Aorta (tissue), 5 donors: ENCODE results near the gene ALOX12. TPM values are rescaled to one million over a fixed set of nuclear protein-coding genes. Genes with fewer than 3 reads are reported as not detected.

ENCODE experiments used
- ATAC-seq: fragments of 200-7000 bp; cut with Tn5 transposase; one replicate; pipeline ENCODE4 v1.9.1; 2022; ENCODE audit warnings: moderate library complexity; ENCODE audit not compliant: low FRiP score
- DNase-seq, 2 donors: peaks; one replicate each; pipeline ENCODE4 v3.0.0-alpha.2; 2020
- H3K27ac ChIP-seq, 2 donors: one replicate each; pipeline ENCODE4 v1.5.1; 2013; ENCODE audit warnings: low read length in 2 of 2, mild to moderate bottlenecking in 2 of 2, moderate library complexity in 2 of 2, control low read depth in 1 of 2, inconsistent platforms in 1 of 2, low read depth in 1 of 2
- H3K27me3 ChIP-seq, 2 donors: one replicate each; pipeline ENCODE4 v1.6.1; 2013; ENCODE audit warnings: control low read depth in 1 of 2, low read length in 1 of 2, mild to moderate bottlenecking in 1 of 2, moderate library complexity in 1 of 2; ENCODE audit not compliant: insufficient read depth in 2 of 2, control insufficient read depth in 1 of 2
- H3K36me3 ChIP-seq, 2 donors: one replicate each; pipeline ENCODE4 v1.6.1; 2013; ENCODE audit warnings: control low read depth in 1 of 2, low read length in 1 of 2, mild to moderate bottlenecking in 1 of 2; ENCODE audit not compliant: insufficient read depth in 2 of 2, control insufficient read depth in 1 of 2
- H3K4me1 ChIP-seq, 2 donors: one replicate each; pipeline ENCODE4 v1.6.1; 2013; ENCODE audit warnings: low read length in 2 of 2, control low read depth in 1 of 2, mild to moderate bottlenecking in 1 of 2, moderate library complexity in 1 of 2; ENCODE audit not compliant: insufficient read depth in 2 of 2, control insufficient read depth in 1 of 2
- H3K4me3 ChIP-seq, 2 donors: one replicate each; pipeline ENCODE4 v1.5.1; 2013; ENCODE audit warnings: low read length in 2 of 2, control low read depth in 1 of 2, mild to moderate bottlenecking in 1 of 2
- H3K9me3 ChIP-seq: one replicate; pipeline ENCODE4 v1.6.1; 2013; ENCODE audit warnings: mild to moderate bottlenecking, low read length; ENCODE audit not compliant: control insufficient read depth
- WGBS, 2 donors: extraction: QIAGEN DNeasy Blood & Tissue Kit; methylation state at CpG; one replicate each; pipeline ENCODE4 v1.1.7; 2013; 5-methylcytosine and 5-hydroxymethylcytosine counted together
- intact Hi-C, 2 donors: fragments of 100-400 bp; cut with DNase I; formaldehyde crosslinking; loops; one replicate each; pipeline versions ENCODE4 v1.14.2 to v1.15.0; 2022
- polyA plus RNA-seq, 2 donors: library from polyadenylated mRNA; stranded (reverse); fragments of 200-250 nt; gene quantifications; one replicate each; pipeline ENCODE4 v1.2.3, GENCODE V29; 2013
- total RNA-seq, 2 donors: library from RNA; stranded (reverse); fragmentation: NEBNext Ultra II Directional; extraction: Animal tissue kit (Norgen Biotek cat#: 25700); gene quantifications; one replicate each; pipeline ENCODE4 v1.2.1, GENCODE V29; 2021
- donor health status: healthy with polysubstance abuse.
- donor health status: Bipolar disorder and iron deficiency.
- donor health status: DM: no; HTN: no; CAD: no.
- donor health status: DM: no; HTN: no; CAD: no.
- donor health status: DM: yes; HTN: yes; CAD: no.

The ALOX12 gene
- total and polyA plus RNA-seq, 4 donors, result not detected

- peaks cover 3 to 4% of the 10 kb centered on the region in 2 donors for H3K4me1 ChIP-seq
- no peaks in the 10 kb centered on the region for H3K36me3 ChIP-seq
- intact Hi-C loops, result no loop called here
- H3K27ac ChIP-seq, result no peak overlapping the region
- H3K4me3 ChIP-seq, result no peak overlapping the region
- no peaks in the 10 kb centered on the region for H3K9me3 ChIP-seq
- H3K27me3 ChIP-seq, result no peaks in the 10 kb centered on the region
- ATAC-seq (no peak), DNase-seq (no peak)
- WGBS, 2 donors, result 91 to 93% methylated on average over 2 of the region's 2 CpGs
Measured at GRCh38 chr17:7010523-7010922, 14.7 kb downstream of the ALOX12 start.

GRCh38 chr17:7011415-7011814 lies 15.6 kb downstream of the ALOX12 start:
- no peak for DNase-seq
- H3K9me3 ChIP-seq, result no peaks in the 10 kb centered on the region
- H3K36me3 ChIP-seq, result no peaks in the 10 kb centered on the region
- H3K4me1 ChIP-seq, result peaks cover 3 to 4% of the 10 kb centered on the region in 2 donors
- no peak for ATAC-seq
- H3K27ac ChIP-seq, result no peak overlapping the region
- H3K4me3 ChIP-seq, result peak overlapping the region; percentile 77 to 88
- 47 to 50% methylated on average over 14 of the region's 14 CpGs for WGBS, 2 donors
- H3K27me3 ChIP-seq, result no peaks in the 10 kb centered on the region
- intact Hi-C loops, result no loop called here

- intact Hi-C loops, result no loop called here
- Histone ChIP-seq H3K27ac (no peak overlapping the region), H3K27me3 (no peaks in the 10 kb centered on the region), H3K9me3 (no peaks in the 10 kb centered on the region), H3K4me1 (peaks cover 3 to 4% of the 10 kb centered on the region in 2 donors), H3K4me3 (peak overlapping the region; percentile 77 to 88), H3K36me3 (no peaks in the 10 kb centered on the region)
- DNase-seq (no peak), ATAC-seq (no peak)
- WGBS, 2 donors, result 0 to 1% methylated on average over 6 of the region's 6 CpGs
Measured at GRCh38 chr17:7011942-7012254, 16.0 kb downstream of the ALOX12 start.

GRCh38 chr17:7014261-7014994 lies 18.6 kb downstream of the ALOX12 start:
- Histone ChIP-seq H3K9me3 (no peaks in the 10 kb centered on the region), H3K27ac (peak overlapping the region; percentile 34 to 78), H3K4me1 (peaks cover 3 to 4% of the 10 kb centered on the region in 2 donors), H3K27me3 (no peaks in the 10 kb centered on the region), H3K4me3 (peak overlapping the region; percentile 20 to 23), H3K36me3 (no peaks in the 10 kb centered on the region)
- 1% methylated on average over 45 to 75 of the region's 75 CpGs for WGBS, 2 donors
- intact Hi-C loops, result no loop called here
- DNase-seq, result peak; percentile 99 to 100
- ATAC-seq, result peak; percentile 94

- DNase-seq, result peak in 1 of 2 donors; percentile 77
- intact Hi-C loops, result no loop called here
- ATAC-seq, result no peak
- Histone ChIP-seq H3K27me3 (no peaks in the 10 kb centered on the region), H3K9me3 (no peaks in the 10 kb centered on the region), H3K4me3 (peak overlapping the region; percentile 20 to 21), H3K4me1 (peaks cover 3 to 4% of the 10 kb centered on the region in 2 donors), H3K36me3 (no peaks in the 10 kb centered on the region), H3K27ac (peak overlapping the region; percentile 8 to 83)
- WGBS, 2 donors, result 9 to 12% methylated on average over 41 to 56 of the region's 56 CpGs
Measured at GRCh38 chr17:7014995-7015958, 19.4 kb downstream of the ALOX12 start.

- H3K27ac ChIP-seq, result no peak overlapping the region
- no peaks in the 10 kb centered on the region for H3K36me3 ChIP-seq
- H3K27me3 ChIP-seq, result no peaks in the 10 kb centered on the region
- DNase-seq (no peak), ATAC-seq (no peak)
- WGBS, 2 donors, result 79 to 80% methylated on average over 3 of the region's 3 CpGs
- H3K4me1 ChIP-seq, result peaks cover 0 to 3% of the 10 kb centered on the region in 2 donors
- no peak overlapping the region for H3K4me3 ChIP-seq
- no peaks in the 10 kb centered on the region for H3K9me3 ChIP-seq
- intact Hi-C loops, result no loop called here
Measured at GRCh38 chr17:7016418-7016817, 20.6 kb downstream of the ALOX12 start.

GRCh38 chr17:7016886-7017826 lies 21.3 kb downstream of the ALOX12 start:
- H3K9me3 ChIP-seq, result no peaks in the 10 kb centered on the region
- peak overlapping the region in 1 of 2 donors; percentile 85 for H3K27ac ChIP-seq
- ATAC-seq (no peak), DNase-seq (no peak)
- WGBS, 2 donors, result 65 to 71% methylated on average over 20 of the region's 20 CpGs
- no peak overlapping the region for H3K4me3 ChIP-seq
- H3K27me3 ChIP-seq, result no peaks in the 10 kb centered on the region
- no peaks in the 10 kb centered on the region for H3K36me3 ChIP-seq
- H3K4me1 ChIP-seq, result peaks cover 0 to 3% of the 10 kb centered on the region in 2 donors
- intact Hi-C loops, result no loop called here

GRCh38 chr17:7017827-7018200 lies 22.0 kb downstream of the ALOX12 start:
- 73 to 75% methylated on average over 12 of the region's 12 CpGs for whole genome bisulfite sequencing, 2 donors
- Histone ChIP-seq H3K27ac (peak overlapping the region in 1 of 2 donors; percentile 85), H3K36me3 (no peaks in the 10 kb centered on the region), H3K4me3 (no peak overlapping the region), H3K9me3 (no peaks in the 10 kb centered on the region), H3K4me1 (peaks cover 0 to 3% of the 10 kb centered on the region in 2 donors), H3K27me3 (no peaks in the 10 kb centered on the region)
- intact Hi-C loops, result no loop called here
- DNase-seq (no peak), ATAC-seq (no peak)
